SJCRH30 (cell line): ENCODE results near the gene ADAM33. TPM values are rescaled to one million over a fixed set of nuclear protein-coding genes. Genes with fewer than 3 reads are reported as not detected.

ENCODE experiments used
- DNase-seq, 2 experiments: peaks; one replicate each; pipeline ENCODE4 v3.0.0-alpha.2; 2015 to 2020
- H3K27ac ChIP-seq: fragments of 250-450 bp; sonication (Bioruptor Pico); 2 replicates; pipeline ENCODE4 v1.5.1; 2020; ENCODE audit warnings: mild to moderate bottlenecking, moderate library complexity
- H3K27me3 ChIP-seq: fragments of 250-450 bp; sonication (Bioruptor Pico); 2 replicates; pipeline ENCODE4 v1.5.1; 2020; ENCODE audit warnings: mild to moderate bottlenecking, moderate library complexity
- H3K36me3 ChIP-seq: fragments of 250-450 bp; sonication (Bioruptor Pico); 2 replicates; pipeline ENCODE4 v1.5.1; 2020; ENCODE audit warnings: mild to moderate bottlenecking, moderate library complexity
- H3K4me1 ChIP-seq: fragments of 250-450 bp; sonication (Bioruptor Pico); 2 replicates; pipeline ENCODE4 v1.5.1; 2020; ENCODE audit warnings: mild to moderate bottlenecking, moderate library complexity
- H3K4me3 ChIP-seq: fragments of 250-450 bp; sonication (Bioruptor Pico); 2 replicates; pipeline ENCODE4 v1.5.1; 2020; ENCODE audit warnings: mild to moderate bottlenecking, moderate library complexity
- H3K9me3 ChIP-seq: fragments of 250-450 bp; sonication (Bioruptor Pico); replicated peaks from 2 replicates; pipeline ENCODE4 v1.5.1; 2020; ENCODE audit warnings: mild to moderate bottlenecking, moderate library complexity
- total RNA-seq: library from RNA; depleted of rRNA; stranded (reverse); fragments of >200 nt; shearing (Covaris generic); gene quantifications from 2 replicates; pipeline ENCODE4 v1.2.3, GENCODE V29; 2014

Gene ADAM33
- total RNA-seq, 1 experiment from 2014 or later, result not detected

DNA sequence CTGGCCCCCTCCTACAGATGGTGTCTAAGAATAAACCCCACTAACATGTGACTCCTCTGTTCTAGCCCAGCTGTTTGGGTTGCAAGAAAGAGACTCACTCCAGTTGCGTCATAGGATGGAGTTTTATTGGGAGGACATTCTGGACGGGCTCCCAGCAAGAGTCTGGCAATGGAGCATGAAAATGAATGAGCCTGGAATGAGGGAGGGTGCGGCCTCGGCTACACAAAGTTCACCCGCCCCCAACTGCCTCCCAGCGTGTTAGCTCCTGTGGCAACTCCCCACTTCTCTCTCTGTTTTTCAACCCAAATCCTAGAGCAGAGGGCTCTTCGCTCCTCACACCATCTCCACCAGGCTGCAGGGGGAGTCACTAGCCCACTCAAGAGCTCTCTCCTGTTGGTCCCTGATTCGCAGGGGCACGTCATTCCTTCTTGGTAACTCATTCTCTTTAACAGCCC lies 5.1 kb upstream of the ADAM33 start:
- DNase-seq, result peak; percentile 41 to 62
- Histone ChIP-seq H3K27ac (peak overlapping the region; percentile 19; the same call in 1 of the 2 replicates), H3K36me3 (no peaks in the 10 kb centered on the region), H3K9me3 (no peaks in the 10 kb centered on the region), H3K27me3 (no peaks in the 10 kb centered on the region), H3K4me3 (no peak overlapping the region), H3K4me1 (peaks cover 16% of the 10 kb centered on the region)

DNA sequence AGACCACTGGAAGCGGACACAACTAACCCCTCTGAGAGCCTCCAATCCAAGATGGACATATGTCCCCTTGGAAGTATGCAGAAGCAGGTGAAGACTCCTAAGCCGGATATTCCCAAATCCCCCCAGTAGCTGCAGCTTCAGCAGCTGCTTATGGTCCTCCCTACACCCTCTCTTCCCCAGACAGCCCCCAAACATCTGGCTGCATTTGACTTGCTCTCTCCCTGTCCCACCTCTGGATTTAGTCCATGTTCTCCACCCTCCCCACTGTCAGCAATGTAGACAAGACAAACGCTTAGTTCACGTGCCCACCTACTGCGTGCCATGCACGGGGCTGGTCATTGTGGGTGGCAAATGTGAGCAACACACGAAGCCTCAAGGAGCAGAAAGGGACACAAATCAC lies 4.6 kb upstream of the ADAM33 start:
- DNase-seq, result peak in 1 of 2 experiments; percentile 43
- Histone ChIP-seq H3K27me3 (no peaks in the 10 kb centered on the region), H3K9me3 (no peaks in the 10 kb centered on the region), H3K4me3 (no peak overlapping the region), H3K27ac (peak overlapping the region; percentile 19; the same call in 1 of the 2 replicates), H3K36me3 (no peaks in the 10 kb centered on the region), H3K4me1 (peaks cover 16% of the 10 kb centered on the region)

DNA sequence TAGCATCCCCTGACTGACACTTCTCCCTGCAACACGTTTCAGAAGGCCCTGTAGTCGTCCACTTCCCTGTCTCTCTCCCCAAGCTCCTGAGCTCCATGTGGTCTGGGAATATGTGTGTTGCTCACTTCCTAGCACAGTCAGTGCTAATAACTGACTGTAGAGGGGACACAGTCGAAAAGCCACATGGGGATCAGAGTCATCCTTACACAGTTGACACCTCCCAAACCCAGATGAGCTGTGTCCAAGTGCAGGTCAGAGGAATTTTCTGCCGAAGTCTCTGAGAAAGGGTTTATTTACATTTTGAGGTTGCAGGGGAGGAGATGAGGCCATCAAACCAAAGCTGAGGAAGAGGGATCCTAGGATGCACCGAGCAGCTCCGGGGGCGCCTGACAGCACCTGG lies 3.5 kb upstream of the ADAM33 start:
- H3K9me3 ChIP-seq, result no peaks in the 10 kb centered on the region
- no peaks in the 10 kb centered on the region for H3K36me3 ChIP-seq
- DNase-seq, result no peak
- H3K27ac ChIP-seq, result no peak overlapping the region
- H3K4me1 ChIP-seq, result peaks cover 20% of the 10 kb centered on the region
- H3K4me3 ChIP-seq, result no peak overlapping the region
- no peaks in the 10 kb centered on the region for H3K27me3 ChIP-seq

DNA sequence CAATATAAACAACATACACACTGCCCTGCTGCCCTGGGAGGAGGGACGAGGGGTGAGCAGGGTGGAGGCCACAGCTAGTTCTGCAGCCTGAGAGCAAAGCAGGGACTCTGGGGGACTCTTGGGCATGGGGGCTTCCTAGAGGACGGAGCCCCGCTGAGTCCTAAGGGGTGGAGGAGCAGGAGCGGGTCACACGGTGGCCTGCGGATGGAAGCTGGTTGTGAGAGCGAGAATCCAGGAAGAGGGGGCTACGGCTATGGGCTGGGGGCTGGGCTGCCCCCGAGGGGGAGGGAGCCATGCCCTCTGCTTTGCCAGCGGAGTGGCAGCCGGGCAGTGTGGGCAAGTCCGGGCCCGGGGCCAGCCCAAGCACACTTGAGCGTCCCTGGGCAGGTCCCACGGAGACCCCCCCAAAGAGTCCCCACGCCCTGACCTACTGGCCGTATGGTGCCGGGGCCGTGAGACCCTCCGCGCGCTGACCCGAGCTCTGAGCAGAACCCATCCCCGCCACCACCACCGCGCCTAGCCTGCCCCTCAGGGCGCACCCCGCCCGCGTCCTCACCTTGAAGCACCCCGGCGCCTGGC lies 369 bp downstream of the ADAM33 start:
- Histone ChIP-seq H3K9me3 (no peaks in the 10 kb centered on the region), H3K27me3 (no peaks in the 10 kb centered on the region), H3K4me1 (peaks cover 9% of the 10 kb centered on the region), H3K36me3 (no peaks in the 10 kb centered on the region), H3K4me3 (no peak overlapping the region), H3K27ac (no peak overlapping the region)
- no peak for DNase-seq

DNA sequence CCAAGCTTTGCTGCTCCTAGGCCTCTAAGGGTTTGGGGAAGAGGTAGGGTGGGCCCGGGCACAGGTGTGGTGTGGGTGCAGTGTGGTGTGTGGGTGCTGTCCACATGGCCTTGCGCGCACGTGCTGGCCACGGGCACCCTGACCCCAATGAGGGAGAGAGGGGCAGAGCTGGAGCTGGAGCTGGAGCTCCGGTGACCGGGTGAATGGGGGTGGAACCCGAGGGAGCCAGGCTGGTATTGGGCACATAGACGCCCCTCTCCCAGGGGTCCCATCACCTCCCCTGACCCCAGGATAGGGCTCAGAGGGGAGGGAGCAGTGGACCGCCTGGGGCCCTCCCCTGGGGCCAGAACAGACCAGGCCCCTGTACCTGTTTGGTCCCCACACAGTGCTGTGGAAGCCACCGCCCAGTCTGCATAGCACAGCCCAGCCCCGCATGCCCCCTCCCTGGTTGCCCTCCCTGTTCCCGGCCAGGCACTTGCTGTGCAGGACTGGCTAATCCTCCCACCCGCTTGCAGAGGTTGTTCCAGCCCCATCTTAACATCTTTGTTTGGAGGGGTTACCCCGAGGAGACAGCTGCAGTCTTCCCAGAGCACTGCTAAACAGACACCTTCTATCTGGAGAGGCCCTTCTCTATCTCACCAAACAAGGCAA lies 984 bp downstream of the ADAM33 start:
- H3K27ac ChIP-seq, result no peak overlapping the region
- DNase-seq, result peak; percentile 34 to 50
- H3K9me3 ChIP-seq, result no peaks in the 10 kb centered on the region
- H3K27me3 ChIP-seq, result no peaks in the 10 kb centered on the region
- no peak overlapping the region for H3K4me3 ChIP-seq
- H3K36me3 ChIP-seq, result no peaks in the 10 kb centered on the region
- peaks cover 4% of the 10 kb centered on the region for H3K4me1 ChIP-seq

DNA sequence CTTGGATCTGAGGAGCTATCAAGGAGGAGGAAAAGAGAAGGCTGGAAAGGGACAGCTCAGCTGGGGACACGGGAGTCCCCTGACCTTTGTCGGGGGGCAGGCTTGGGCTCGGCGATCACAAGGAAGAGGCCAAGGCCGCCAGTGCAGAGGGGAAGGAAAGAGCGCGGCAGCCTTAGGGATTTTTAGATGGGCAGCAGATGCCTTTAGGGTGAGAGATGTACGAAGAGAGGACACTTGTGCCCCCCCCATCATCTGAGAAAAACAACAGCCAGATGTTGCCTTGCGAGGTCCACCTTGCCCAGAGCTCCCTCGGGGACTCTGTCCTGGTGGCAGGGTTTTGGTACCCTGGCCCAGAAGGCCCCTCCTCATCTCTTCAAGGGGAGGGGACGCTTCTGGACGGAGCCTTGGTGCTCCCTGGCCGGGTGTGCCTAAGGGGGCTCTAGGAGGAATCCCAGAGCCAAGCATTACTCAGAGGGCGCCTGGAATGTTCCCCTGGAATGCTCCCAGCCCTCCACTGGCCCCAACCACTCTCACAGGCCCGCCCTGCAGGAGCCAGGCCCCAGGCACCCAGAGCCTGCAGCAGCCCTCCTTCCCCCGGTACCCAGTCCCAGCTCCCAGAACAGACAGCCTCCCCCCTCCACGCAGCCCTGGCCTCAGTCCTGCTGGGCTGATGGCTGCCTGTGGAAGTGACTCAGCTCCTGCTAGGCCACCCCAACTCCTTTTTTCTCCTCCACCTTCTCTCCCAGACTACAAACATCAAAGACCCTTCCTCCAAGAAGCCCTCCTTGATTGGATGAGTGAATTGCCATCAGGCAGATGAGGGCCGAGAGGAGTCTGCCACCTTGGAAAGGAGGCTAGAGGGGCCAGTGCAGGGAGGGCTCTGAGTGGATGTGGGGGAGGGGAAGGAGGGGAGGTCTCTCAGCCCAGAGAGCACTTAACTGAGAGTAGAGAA lies 1.8 kb downstream of the ADAM33 start:
- H3K9me3 ChIP-seq, result no peaks in the 10 kb centered on the region
- no peaks in the 10 kb centered on the region for H3K27me3 ChIP-seq
- peaks cover 3% of the 10 kb centered on the region for H3K4me1 ChIP-seq
- no peaks in the 10 kb centered on the region for H3K36me3 ChIP-seq
- H3K27ac ChIP-seq, result no peak overlapping the region
- H3K4me3 ChIP-seq, result no peak overlapping the region
- peak in 1 of 2 experiments; percentile 42 for DNase-seq

DNA sequence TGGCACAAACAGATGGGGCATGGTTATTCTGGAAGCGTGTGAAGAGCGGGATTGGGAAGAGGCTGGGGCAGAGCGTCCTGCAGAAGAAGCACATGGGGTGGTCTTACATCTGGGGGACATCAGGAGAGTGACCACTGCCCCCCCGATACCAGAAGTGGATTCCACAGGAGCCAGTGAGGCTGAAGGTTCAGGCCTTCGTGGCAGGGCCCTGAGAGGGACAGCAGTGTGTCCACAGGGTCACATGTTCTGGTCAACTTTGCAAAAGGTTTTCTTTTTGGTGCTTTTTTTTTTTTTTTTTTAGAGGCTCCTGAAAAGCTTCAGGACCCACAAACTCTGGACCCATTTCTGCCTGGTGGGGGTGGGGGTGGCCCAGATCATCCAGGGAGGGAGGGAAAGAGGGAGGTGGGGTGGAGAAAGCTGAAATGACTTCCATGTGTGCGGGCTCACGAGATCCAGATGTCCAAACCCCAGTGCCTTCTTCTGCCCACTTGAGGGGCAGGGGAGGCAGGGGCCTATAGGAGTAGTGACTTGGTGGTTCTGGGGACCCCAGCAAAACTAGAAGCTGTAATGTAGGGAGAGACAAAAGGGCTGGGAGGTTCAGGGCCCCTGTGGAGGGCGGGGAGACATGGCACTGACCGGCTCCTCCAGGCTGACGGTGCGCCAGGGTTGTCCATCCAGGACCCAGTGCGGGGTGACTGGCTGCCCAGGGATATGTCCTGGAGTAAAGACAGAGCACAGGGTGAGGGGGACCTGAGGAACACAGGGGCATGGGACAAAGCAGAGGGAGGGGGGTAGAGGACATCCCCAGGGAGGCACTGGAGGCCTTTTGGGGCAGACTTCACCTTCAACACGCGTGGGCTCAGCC lies 2.7 kb downstream of the ADAM33 start:
- Histone ChIP-seq H3K4me1 (peaks cover 3% of the 10 kb centered on the region), H3K9me3 (no peaks in the 10 kb centered on the region), H3K27ac (no peak overlapping the region), H3K27me3 (no peaks in the 10 kb centered on the region), H3K36me3 (no peaks in the 10 kb centered on the region), H3K4me3 (no peak overlapping the region)
- no peak for DNase-seq

DNA sequence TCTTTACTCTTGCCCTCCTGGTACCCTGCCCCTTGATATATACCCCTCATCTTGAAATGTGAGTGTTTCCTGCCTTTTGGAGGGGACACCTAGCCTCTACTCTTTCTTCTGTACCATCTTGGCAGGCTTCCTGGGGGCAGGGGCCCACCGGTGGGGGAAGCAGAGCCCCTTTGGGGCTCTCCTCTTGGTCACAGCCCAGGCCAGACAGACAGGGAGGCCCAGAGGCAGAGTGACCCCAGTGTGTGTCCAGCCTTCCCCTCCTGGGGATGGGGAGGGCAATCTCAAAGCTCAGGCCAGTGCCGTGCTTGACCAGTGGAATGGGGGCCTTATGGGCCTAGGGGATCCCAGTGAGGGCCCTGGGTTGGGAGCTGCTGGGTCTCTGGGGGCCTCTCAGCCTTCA lies 3.6 kb downstream of the ADAM33 start:
- DNase-seq, result no peak
- no peak overlapping the region for H3K4me3 ChIP-seq

DNA sequence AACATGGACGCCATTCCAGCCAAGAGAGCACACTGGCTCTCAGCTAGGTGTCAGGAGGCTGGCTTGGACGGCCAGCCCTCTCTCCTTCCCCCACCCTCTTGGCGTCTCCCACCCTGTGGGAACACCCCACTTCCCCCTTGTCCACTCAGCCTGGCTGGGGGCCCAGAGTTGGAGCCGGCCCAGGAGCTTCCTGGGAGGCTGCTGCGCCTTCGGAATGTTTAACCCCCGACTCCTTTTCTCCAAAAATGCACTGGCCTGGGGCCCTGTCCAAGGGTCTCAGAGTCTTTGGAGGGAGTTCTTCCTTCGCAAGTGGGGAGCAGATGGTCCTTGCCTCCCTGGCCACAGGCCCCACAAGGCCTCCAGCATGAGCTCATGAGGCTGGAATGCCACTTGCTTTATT lies 4.1 kb downstream of the ADAM33 start:
- Histone ChIP-seq H3K27ac (no peak overlapping the region), H3K27me3 (no peaks in the 10 kb centered on the region), H3K9me3 (no peaks in the 10 kb centered on the region), H3K4me3 (no peak overlapping the region), H3K4me1 (peaks cover 3% of the 10 kb centered on the region), H3K36me3 (no peaks in the 10 kb centered on the region)
- DNase-seq, result no peak

More for the DNA sequence above, 3.6 kb downstream of the ADAM33 start:
- Histone ChIP-seq H3K27ac (no peak overlapping the region), H3K27me3 (no peaks in the 10 kb centered on the region), H3K4me1 (peaks cover 3% of the 10 kb centered on the region), H3K36me3 (no peaks in the 10 kb centered on the region), H3K9me3 (no peaks in the 10 kb centered on the region)

DNA sequence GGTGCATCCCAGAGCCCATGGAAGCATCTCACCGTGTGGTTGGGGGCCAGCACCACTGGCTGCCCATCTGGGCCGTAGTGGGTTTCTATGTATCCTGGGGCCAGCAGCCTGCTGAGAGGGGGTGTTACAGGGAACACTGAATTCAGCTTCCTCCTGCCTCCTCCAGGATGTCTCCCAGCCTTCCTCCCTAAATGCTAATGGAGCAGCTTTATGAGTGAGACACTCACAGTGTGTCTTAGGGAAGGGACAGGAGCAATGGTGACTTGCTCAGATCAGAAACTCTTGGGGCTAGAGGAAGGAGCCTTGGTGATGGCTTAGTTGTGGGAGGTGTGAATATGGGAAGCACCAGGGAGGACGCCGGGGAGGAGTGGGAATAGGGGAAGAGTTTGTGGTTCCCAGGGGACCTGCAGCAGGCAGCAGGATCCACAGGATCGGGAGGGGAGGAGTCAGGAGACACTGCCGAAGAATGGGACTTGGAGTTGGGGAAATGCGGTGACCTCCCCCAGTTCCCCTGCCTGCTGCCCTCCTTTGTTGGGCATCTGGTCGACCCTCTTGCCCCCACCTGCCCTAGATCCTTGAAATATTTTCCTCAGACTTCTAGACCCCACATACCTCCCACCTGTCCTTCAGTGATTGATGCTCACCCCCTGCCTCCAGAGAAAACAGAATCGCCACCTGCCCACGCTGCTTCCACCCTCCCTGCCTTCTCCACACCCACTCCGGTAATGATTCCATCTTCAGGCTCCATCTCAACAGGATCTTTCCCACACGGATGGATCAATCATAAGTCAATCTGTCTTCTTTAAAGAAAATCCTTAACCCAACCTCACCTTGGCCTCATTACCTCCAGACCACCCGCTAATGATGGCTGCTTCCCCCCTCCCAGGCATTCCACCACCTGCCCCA lies 6.6 kb downstream of the ADAM33 start:
- Histone ChIP-seq H3K36me3 (no peaks in the 10 kb centered on the region), H3K27ac (no peak overlapping the region), H3K4me3 (no peak overlapping the region), H3K4me1 (no peaks in the 10 kb centered on the region; the same call in 1 of the 2 replicates), H3K9me3 (no peaks in the 10 kb centered on the region), H3K27me3 (no peaks in the 10 kb centered on the region)
- no peak for DNase-seq

DNA sequence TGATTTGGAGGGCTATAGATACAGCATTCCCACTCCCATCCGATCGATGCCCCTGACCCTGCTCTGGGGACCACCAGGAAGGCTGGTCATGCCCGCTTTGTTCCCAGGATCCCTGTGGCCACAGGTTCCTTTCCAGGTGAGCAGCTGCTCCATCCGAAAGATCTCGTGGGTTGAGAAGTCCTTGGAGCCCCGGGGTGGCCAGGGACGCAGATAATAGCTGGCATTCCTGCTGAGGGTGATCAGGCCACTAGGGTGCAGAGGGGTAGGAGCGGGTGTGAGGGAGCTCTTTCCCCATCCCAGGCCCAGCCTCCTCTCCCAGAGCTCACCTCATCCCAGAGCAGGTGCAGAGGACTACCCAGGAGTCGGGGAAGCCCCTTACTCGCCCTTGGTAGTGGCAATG lies 7.4 kb downstream of the ADAM33 start:
- no peaks in the 10 kb centered on the region for H3K9me3 ChIP-seq
- H3K27me3 ChIP-seq, result no peaks in the 10 kb centered on the region
- H3K4me3 ChIP-seq, result no peak overlapping the region
- no peaks in the 10 kb centered on the region for H3K36me3 ChIP-seq
- DNase-seq, result no peak
- H3K4me1 ChIP-seq, result no peaks in the 10 kb centered on the region; the same call in 1 of the 2 replicates
- no peak overlapping the region for H3K27ac ChIP-seq

DNA sequence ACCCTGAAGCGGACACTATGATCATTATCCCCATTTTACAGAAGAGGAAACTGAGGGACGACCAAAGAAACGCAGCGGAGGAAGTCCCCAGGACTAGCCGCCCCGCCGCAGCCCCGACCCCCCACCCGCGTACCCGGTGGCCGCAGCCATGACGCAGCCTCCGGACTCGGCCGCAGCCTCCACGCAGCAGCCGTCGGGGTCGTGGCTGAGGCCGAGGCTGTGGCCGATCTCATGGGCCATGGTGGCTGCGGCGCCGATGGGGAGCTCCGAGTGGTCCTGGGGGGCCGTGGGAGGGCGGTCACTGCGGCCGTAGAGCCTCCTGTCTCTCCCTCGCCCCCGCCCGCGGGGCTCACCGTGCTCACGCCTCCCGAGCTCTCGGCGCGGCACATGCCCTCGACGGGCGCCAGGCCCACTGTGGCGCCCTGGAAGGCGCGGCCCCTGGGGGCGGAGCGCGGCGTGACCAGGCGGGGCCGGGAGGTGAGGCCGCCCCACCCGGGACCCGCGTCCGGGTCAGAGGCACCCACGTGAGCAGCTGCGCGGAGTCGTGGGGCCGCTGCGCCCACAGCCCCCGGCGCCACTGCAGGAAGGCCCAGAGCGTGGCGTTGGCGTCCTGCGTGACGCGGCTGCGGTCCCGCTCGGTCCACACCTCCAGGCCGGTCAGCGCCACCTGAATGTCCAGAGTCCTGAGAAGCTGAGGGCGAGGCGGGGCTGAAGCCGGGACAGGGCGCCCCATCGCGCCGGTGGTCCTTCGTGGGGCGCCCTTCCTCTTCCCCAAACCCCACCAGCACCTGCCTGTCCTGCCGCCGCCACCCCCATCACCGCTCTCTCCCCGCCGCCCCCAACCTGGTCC lies 8.4 kb downstream of the ADAM33 start:
- Histone ChIP-seq H3K4me1 (no peaks in the 10 kb centered on the region; the same call in 1 of the 2 replicates), H3K36me3 (no peaks in the 10 kb centered on the region), H3K9me3 (no peaks in the 10 kb centered on the region), H3K27me3 (no peaks in the 10 kb centered on the region), H3K4me3 (no peak overlapping the region), H3K27ac (no peak overlapping the region)
- DNase-seq, result no peak
